CD4-positive, alpha-beta T cell (primary cell): ENCODE results near the gene TINAGL1. TPM values are rescaled to one million over a fixed set of nuclear protein-coding genes. Genes with fewer than 3 reads are reported as not detected.

ENCODE experiments used
- ATAC-seq: fragments of 200-7000 bp; cut with Tn5 transposase; one replicate; pipeline ENCODE4 v1.10.0; 2022; ENCODE audit warnings: mild to moderate bottlenecking; ENCODE audit not compliant: poor library complexity
- CTCF ChIA-PET: fragments of 350-600 bp; sonication (Branson Sonifier 250); formaldehyde crosslinking; loops from one replicate; lab custom pipeline; 2021; ENCODE audit warnings: antibody characterized with exemption, inconsistent platforms; lab: Charles Lee
- POLR2A ChIA-PET: fragments of 350-600 bp; sonication (Branson Sonifier 250); formaldehyde crosslinking; loops from one replicate; lab custom pipeline; 2021; ENCODE audit warnings: antibody characterized with exemption, inconsistent platforms; lab: Charles Lee
- DNase-seq, 14 experiments: peaks; one replicate each; pipeline ENCODE4 v3.0.0-alpha.2; 2013 to 2020; ENCODE audit warnings: mixed read lengths in 2 of 14
- H3K27ac ChIP-seq, 2 donors: one replicate each; pipeline versions ENCODE4 v1.5.1 to v1.7.0; 2013; ENCODE audit warnings: low read length in 2 of 2, low read depth in 1 of 2, mild to moderate bottlenecking in 1 of 2
- H3K27me3 ChIP-seq, 2 experiments: 1 replicate in 1 of 2; 2 replicates in 1 of 2; pipeline versions ENCODE4 v1.6.1 to v1.7.0; 2013; ENCODE audit warnings: low read length in 2 of 2, control low read depth in 1 of 2, mild to moderate bottlenecking in 1 of 2, moderate library complexity in 1 of 2; ENCODE audit not compliant: insufficient read depth in 2 of 2, control insufficient read depth in 1 of 2
- H3K36me3 ChIP-seq: one replicate; pipeline ENCODE4 v1.6.1; 2013; ENCODE audit warnings: low read length, control low read depth; ENCODE audit not compliant: insufficient read depth
- H3K4me1 ChIP-seq: one replicate; pipeline ENCODE4 v1.6.1; 2013; ENCODE audit warnings: low read length, control low read depth; ENCODE audit not compliant: insufficient read depth
- H3K4me3 ChIP-seq: one replicate; pipeline ENCODE4 v1.5.1; 2013; ENCODE audit warnings: mild to moderate bottlenecking, low read length, moderate library complexity
- H3K9me3 ChIP-seq, 2 experiments: 1 replicate in 1 of 2; 2 replicates in 1 of 2; pipeline versions ENCODE4 v1.6.1 to v1.7.0; 2013; ENCODE audit warnings: low read length in 2 of 2, mild to moderate bottlenecking in 2 of 2, control low read depth in 1 of 2, moderate library complexity in 1 of 2; ENCODE audit not compliant: control insufficient read depth in 1 of 2, insufficient read depth in 1 of 2
- H3K27ac Mint-ChIP-seq: one replicate; pipeline ENCODE4 v1.8.0; 2020; ENCODE audit warnings: mixed read lengths
- H3K27me3 Mint-ChIP-seq: one replicate; pipeline ENCODE4 v1.8.0; 2021; ENCODE audit warnings: mixed read lengths
- H3K36me3 Mint-ChIP-seq: one replicate; pipeline ENCODE4 v1.8.0; 2021; ENCODE audit warnings: low read depth, mixed read lengths
- H3K4me1 Mint-ChIP-seq: one replicate; pipeline ENCODE4 v1.8.0; 2021; ENCODE audit warnings: low read depth, mixed read lengths
- H3K4me3 Mint-ChIP-seq: one replicate; pipeline ENCODE4 v1.8.0; 2020; ENCODE audit warnings: mild to moderate bottlenecking, mixed read lengths
- H3K9me3 Mint-ChIP-seq: one replicate; pipeline ENCODE4 v1.8.0; 2020; ENCODE audit warnings: mixed read lengths
- intact Hi-C, 2 experiments: fragments of 100-400 bp; cut with DNase I in 1 of 2; cut with micrococcal nuclease in 1 of 2; formaldehyde crosslinking; loops; one replicate each; pipeline versions ENCODE4 v1.15.1 to v1.9.0; 2023 to 2025; cut with DNase I, micrococcal nuclease
- polyA plus RNA-seq, 2 donors: library from polyadenylated mRNA; unstranded; fragments of 120-200 nt; gene quantifications; one replicate each; pipeline ENCODE4 v1.2.1, GENCODE V29; 2013
- total RNA-seq, 174 experiments: library from RNA in 2 of 174; stranded (reverse) in 2 of 174; gene quantifications; one replicate each; pipeline ENCODE4 v1.2.3 and lab custom pipeline; 2021 to 2026
- TF ChIP-seq, protein P1 (sequence below): fragments of 200-600 bp; IDR thresholded peaks from one replicate; pipeline ENCODE4 v1.8.0; 2022; ENCODE audit warnings: antibody characterized with exemption, mild to moderate bottlenecking

Gene TINAGL1, protein sequence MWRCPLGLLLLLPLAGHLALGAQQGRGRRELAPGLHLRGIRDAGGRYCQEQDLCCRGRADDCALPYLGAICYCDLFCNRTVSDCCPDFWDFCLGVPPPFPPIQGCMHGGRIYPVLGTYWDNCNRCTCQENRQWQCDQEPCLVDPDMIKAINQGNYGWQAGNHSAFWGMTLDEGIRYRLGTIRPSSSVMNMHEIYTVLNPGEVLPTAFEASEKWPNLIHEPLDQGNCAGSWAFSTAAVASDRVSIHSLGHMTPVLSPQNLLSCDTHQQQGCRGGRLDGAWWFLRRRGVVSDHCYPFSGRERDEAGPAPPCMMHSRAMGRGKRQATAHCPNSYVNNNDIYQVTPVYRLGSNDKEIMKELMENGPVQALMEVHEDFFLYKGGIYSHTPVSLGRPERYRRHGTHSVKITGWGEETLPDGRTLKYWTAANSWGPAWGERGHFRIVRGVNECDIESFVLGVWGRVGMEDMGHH
- not detected for total RNA-seq
- 0.09 TPM for polyA plus RNA-seq (2013, experiment 1 of 2)
- polyA plus RNA-seq (2013, experiment 2 of 2) = 0.49 TPM
- total RNA-seq (lab: John Stamatoyannopoulos, UW) = 0 to 0.33 (median 0) reads per million in 172 experiments

DNA sequence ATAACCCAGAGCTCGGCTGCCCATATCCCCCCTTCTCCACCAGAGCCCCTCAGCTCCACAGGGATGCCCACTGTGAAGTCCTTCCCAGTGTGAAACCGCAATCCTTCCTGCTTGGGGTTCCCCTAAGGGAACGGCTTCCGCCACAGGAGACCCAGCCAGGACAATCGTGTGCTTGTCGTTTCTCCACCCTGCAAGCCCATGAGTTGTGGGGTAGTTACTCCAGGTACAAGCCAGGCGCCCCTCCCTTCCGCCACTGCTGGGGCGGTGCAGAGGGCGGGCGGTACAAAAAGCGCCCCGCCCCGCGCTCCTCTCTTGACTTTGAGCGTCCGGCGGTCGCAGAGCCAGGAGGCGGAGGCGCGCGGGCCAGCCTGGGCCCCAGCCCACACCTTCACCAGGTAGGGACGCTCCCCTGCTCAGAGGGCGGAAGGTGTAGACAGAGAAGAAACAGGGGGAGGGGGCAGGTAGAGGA lies at the start of gene TINAGL1:
TSS of gene TINAGL1 (plus strand) at position 315 of the 469 bp plus-strand sequence. CDS start 634 bp downstream, outside the sequence.
- no peaks in the 10 kb centered on the region for H3K4me1 Mint-ChIP-seq
- CTCF ChIA-PET = no interaction called here
- DNase-seq (no peak), ATAC-seq (no peak)
- peaks cover 23% of the 10 kb centered on the region for H3K27me3 Mint-ChIP-seq
- Histone ChIP-seq H3K4me3 (no peak within 1 kb of the TSS), H3K27ac (no peak within 1 kb of the TSS), H3K4me1 (no peaks in the 10 kb centered on the region), H3K9me3 (peaks cover 0 to 6% of the 10 kb centered on the region in 2 experiments), H3K36me3 (no peaks in the 10 kb centered on the region), H3K27me3 (peaks cover 8 to 13% of the 10 kb centered on the region in 2 experiments)
- H3K27ac Mint-ChIP-seq = no peak within 1 kb of the TSS
- TF ChIP-seq, protein P1, sequence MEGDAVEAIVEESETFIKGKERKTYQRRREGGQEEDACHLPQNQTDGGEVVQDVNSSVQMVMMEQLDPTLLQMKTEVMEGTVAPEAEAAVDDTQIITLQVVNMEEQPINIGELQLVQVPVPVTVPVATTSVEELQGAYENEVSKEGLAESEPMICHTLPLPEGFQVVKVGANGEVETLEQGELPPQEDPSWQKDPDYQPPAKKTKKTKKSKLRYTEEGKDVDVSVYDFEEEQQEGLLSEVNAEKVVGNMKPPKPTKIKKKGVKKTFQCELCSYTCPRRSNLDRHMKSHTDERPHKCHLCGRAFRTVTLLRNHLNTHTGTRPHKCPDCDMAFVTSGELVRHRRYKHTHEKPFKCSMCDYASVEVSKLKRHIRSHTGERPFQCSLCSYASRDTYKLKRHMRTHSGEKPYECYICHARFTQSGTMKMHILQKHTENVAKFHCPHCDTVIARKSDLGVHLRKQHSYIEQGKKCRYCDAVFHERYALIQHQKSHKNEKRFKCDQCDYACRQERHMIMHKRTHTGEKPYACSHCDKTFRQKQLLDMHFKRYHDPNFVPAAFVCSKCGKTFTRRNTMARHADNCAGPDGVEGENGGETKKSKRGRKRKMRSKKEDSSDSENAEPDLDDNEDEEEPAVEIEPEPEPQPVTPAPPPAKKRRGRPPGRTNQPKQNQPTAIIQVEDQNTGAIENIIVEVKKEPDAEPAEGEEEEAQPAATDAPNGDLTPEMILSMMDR = no peak
- H3K9me3 Mint-ChIP-seq = no peaks in the 10 kb centered on the region
- no peaks in the 10 kb centered on the region for H3K36me3 Mint-ChIP-seq
- intact Hi-C loops = no loop called here
- POLR2A ChIA-PET = no interaction called here
- no peak within 1 kb of the TSS for H3K4me3 Mint-ChIP-seq

DNA sequence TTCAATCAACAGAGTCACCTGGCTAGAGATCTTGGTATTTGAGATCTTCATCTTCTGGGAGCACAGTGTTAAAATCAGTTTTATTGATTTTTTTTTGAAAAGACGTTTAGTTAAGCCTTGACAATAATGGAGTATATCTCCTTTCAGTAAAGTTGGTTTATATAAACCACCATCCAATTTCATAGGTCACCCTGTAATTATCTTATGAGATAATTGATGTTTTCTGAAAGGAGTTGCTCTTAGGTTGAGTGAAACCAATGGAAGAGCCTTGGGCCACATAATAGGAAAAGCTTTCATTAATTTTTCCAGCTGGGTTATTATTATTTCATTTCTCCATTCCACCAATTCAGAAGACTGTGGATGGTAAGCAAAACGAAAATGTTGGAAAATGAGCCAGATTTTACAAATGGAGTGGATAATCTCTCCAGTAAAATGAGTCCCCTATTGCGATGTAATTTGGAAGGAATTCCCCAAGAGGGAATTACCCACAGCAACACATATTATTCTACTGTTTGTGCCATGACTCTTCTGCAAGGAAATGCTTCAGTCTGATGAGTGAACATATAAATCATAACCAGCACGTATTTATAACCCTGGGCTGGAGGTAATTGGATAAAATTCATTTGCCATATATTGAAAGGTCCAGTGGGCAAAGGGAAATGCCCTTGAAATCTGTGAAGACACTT lies 46.2 kb upstream of the TINAGL1 start:
- intact Hi-C loops = no loop called here
- H3K27ac ChIP-seq = no peak overlapping the region
- ATAC-seq (no peak), DNase-seq (no peak)
- H3K9me3 ChIP-seq = no peaks in the 10 kb centered on the region
- H3K36me3 ChIP-seq = no peaks in the 10 kb centered on the region
- peaks cover 5% of the 10 kb centered on the region for H3K27me3 Mint-ChIP-seq
- no peaks in the 10 kb centered on the region for H3K4me1 Mint-ChIP-seq
- no peak overlapping the region for H3K27ac Mint-ChIP-seq
- TF ChIP-seq, protein P1 = no peak
- no peaks in the 10 kb centered on the region for H3K4me1 ChIP-seq
- H3K9me3 Mint-ChIP-seq = no peaks in the 10 kb centered on the region
- H3K4me3 Mint-ChIP-seq = no peak overlapping the region
- H3K36me3 Mint-ChIP-seq = no peaks in the 10 kb centered on the region
- H3K27me3 ChIP-seq = no peaks in the 10 kb centered on the region
- ChIA-PET CTCF (no interaction called here), POLR2A (no interaction called here)
- H3K4me3 ChIP-seq = no peak overlapping the region

- ChIA-PET CTCF (no interaction called here), POLR2A (no interaction called here)
- Mint-ChIP-seq H3K36me3 (no peaks in the 10 kb centered on the region), H3K27me3 (peaks cover 18% of the 10 kb centered on the region), H3K4me3 (no peak overlapping the region), H3K4me1 (peaks cover 10% of the 10 kb centered on the region), H3K27ac (no peak overlapping the region), H3K9me3 (no peaks in the 10 kb centered on the region)
- Histone ChIP-seq H3K9me3 (no peaks in the 10 kb centered on the region), H3K4me1 (peaks cover 10% of the 10 kb centered on the region), H3K4me3 (no peak overlapping the region), H3K27me3 (peaks cover 5 to 8% of the 10 kb centered on the region in 2 experiments), H3K27ac (no peak overlapping the region), H3K36me3 (no peaks in the 10 kb centered on the region)
- ATAC-seq (no peak), DNase-seq (no peak)
- TF ChIP-seq, protein P1 = no peak
- intact Hi-C loops = no loop called here
Observed at GRCh38 chr1:31531177-31531999, 44.9 kb upstream of the TINAGL1 start.
